Kidney tubule cell (primary cell): ENCODE measurements around the gene DIP2A.
"Not testable (repeated sequence)": the region's sequence is repeated elsewhere in the genome, so short reads cannot be mapped to it uniquely, and the experiment has no call there.

Experiments
- DNase-seq: peaks from one replicate; pipeline ENCODE4 v3.0.0-alpha.2; 2018; ENCODE audit warnings: low spot score

DIP2A gene

GRCh38 chr21:46425041-46425440, 33.6 kb upstream of the DIP2A start:
- DNase-seq, result no peak

- DNase-seq, result no peak
Observed at GRCh38 chr21:46425571-46425970, 33.1 kb upstream of the DIP2A start.

- DNase-seq, result no peak
Observed at GRCh38 chr21:46426313-46427046, 32.2 kb upstream of the DIP2A start.

- DNase-seq, result no peak
Observed at GRCh38 chr21:46427516-46427915, 31.2 kb upstream of the DIP2A start.

GRCh38 chr21:46428286-46428685, 30.4 kb upstream of the DIP2A start:
- no peak for DNase-seq

GRCh38 chr21:46428987-46429710, 29.5 kb upstream of the DIP2A start:
- DNase-seq, result no peak

GRCh38 chr21:46429754-46430681, 28.7 kb upstream of the DIP2A start:
- DNase-seq, result no peak

- no peak for DNase-seq
Observed at GRCh38 chr21:46431448-46431847, 27.2 kb upstream of the DIP2A start.

GRCh38 chr21:46431884-46432488, 26.7 kb upstream of the DIP2A start:
- no peak for DNase-seq

GRCh38 chr21:46433116-46433515, 25.6 kb upstream of the DIP2A start:
- DNase-seq, result not testable (repeated sequence)

- no peak for DNase-seq
Observed at GRCh38 chr21:46434322-46434958, 24.3 kb upstream of the DIP2A start.

- no peak for DNase-seq
Observed at GRCh38 chr21:46435786-46436227, 22.9 kb upstream of the DIP2A start.

- no peak for DNase-seq
Observed at GRCh38 chr21:46436621-46437020, 22.1 kb upstream of the DIP2A start.

- DNase-seq, result no peak
Observed at GRCh38 chr21:46437096-46437498, 21.6 kb upstream of the DIP2A start.

GRCh38 chr21:46437511-46437910, 21.2 kb upstream of the DIP2A start:
- DNase-seq, result no peak

- no peak for DNase-seq
Observed at GRCh38 chr21:46438241-46438640, 20.4 kb upstream of the DIP2A start.

GRCh38 chr21:46439906-46440305, 18.8 kb upstream of the DIP2A start:
- no peak for DNase-seq

- DNase-seq, result no peak
Observed at GRCh38 chr21:46441331-46441730, 17.4 kb upstream of the DIP2A start.

GRCh38 chr21:46441961-46442498, 16.7 kb upstream of the DIP2A start:
- DNase-seq, result no peak

GRCh38 chr21:46442938-46443337, 15.8 kb upstream of the DIP2A start:
- DNase-seq, result no peak

GRCh38 chr21:46443910-46444309, 14.8 kb upstream of the DIP2A start:
- DNase-seq, result no peak
